Lower lobe of right lung (tissue), 2 donors: ENCODE data around the gene FAM118A. TPM values are rescaled to one million over a fixed set of nuclear protein-coding genes. Genes with fewer than 3 reads are reported as not detected.

Experiments used
- ATAC-seq, 2 donors: fragments of 200-7000 bp; cut with Tn5 transposase; one replicate each; pipeline ENCODE4 v1.9.1; 2020 to 2022; ENCODE audit warnings: mild to moderate bottlenecking in 2 of 2, moderate library complexity in 2 of 2
- DNase-seq: peaks from one replicate; pipeline ENCODE4 v3.0.0-alpha.2; 2020
- H3K27ac ChIP-seq: fragments of 200-600 bp; one replicate; pipeline ENCODE4 v1.8.0; 2022
- H3K27me3 ChIP-seq: fragments of 200-600 bp; one replicate; pipeline ENCODE4 v1.8.0; 2022; ENCODE audit warnings: low read depth
- H3K36me3 ChIP-seq: fragments of 200-600 bp; one replicate; pipeline ENCODE4 v1.8.0; 2022; ENCODE audit warnings: mild to moderate bottlenecking
- H3K4me1 ChIP-seq: fragments of 200-600 bp; one replicate; pipeline ENCODE4 v1.8.0; 2022
- H3K4me3 ChIP-seq: fragments of 200-600 bp; one replicate; pipeline ENCODE4 v1.8.0; 2022; ENCODE audit warnings: mild to moderate bottlenecking
- H3K9me3 ChIP-seq: fragments of 200-600 bp; one replicate; pipeline ENCODE4 v1.8.0; 2022
- CTCF ChIP-seq: fragments of 200-600 bp; IDR thresholded peaks from one replicate; pipeline ENCODE4 v1.8.0; 2022; ENCODE audit warnings: antibody characterized with exemption, mild to moderate bottlenecking
- intact Hi-C: fragments of 100-400 bp; cut with DNase I; formaldehyde crosslinking; loops from one replicate; pipeline ENCODE4 v1.11.0; 2022
- total RNA-seq: library from RNA; stranded (reverse); fragmentation: NEBNext Ultra II Directional; extraction: Animal tissue kit (Norgen Biotek cat#: 25700); gene quantifications from one replicate; pipeline ENCODE4 v1.2.1, GENCODE V29; 2021
- donor health status: DM: no; HTN: yes; CAD: no; lungs with severe emphysema.

The FAM118A gene
- total RNA-seq, 1 donor from 2014 or later: 19.8 TPM

- H3K36me3 ChIP-seq: no peaks in the 10 kb centered on the region
- no peak for ATAC-seq
- no peaks in the 10 kb centered on the region for H3K4me1 ChIP-seq
- no peak overlapping the region for H3K4me3 ChIP-seq
- no peak for DNase-seq
- intact Hi-C loops: no loop called here
- no peak for TF ChIP-seq CTCF
- no peak overlapping the region for H3K27ac ChIP-seq
- H3K27me3 ChIP-seq: no peaks in the 10 kb centered on the region
- no peaks in the 10 kb centered on the region for H3K9me3 ChIP-seq
Measured at GRCh38 chr22:45303181-45303580, 6.6 kb upstream of the FAM118A start.

- Histone ChIP-seq H3K27ac (no peak overlapping the region), H3K27me3 (no peaks in the 10 kb centered on the region), H3K4me3 (no peak overlapping the region), H3K4me1 (peaks cover 6% of the 10 kb centered on the region), H3K9me3 (no peaks in the 10 kb centered on the region), H3K36me3 (no peaks in the 10 kb centered on the region)
- ATAC-seq (no peak), DNase-seq (no peak)
- intact Hi-C loops: no loop called here
- TF ChIP-seq CTCF: no peak
Measured at GRCh38 chr22:45304971-45305370, 4.8 kb upstream of the FAM118A start.

DNA sequence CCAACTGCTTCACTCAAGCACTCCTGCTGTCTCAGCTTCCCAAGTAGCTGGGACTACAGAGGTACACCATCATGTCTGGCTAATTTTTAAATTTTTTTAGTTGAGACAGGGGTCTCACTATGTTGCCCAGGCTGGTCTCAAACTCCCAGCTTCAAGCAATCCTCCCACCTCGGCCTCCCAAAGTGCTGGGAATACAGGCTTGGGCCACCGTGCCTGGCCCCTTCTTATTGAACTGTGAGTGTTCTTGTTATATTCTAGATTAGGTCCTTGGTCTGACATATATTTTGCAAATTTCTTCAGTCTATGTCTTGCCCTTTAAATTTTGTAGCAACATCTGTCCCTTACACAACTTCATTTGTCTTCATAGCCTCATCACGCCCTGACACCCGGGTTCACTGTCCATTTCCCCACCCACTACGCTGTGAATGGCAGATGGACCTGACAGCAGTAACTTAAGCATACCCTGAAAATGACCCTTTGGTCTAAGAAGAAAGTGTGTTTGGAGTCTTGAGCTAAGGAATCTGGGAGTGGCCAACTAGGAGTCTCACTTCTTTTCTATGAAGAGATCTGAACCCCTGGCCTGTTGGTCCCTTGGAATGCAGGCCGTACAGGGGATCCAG is 4.2 kb upstream of the FAM118A start:
- H3K4me1 ChIP-seq: peaks cover 8% of the 10 kb centered on the region
- no peaks in the 10 kb centered on the region for H3K36me3 ChIP-seq
- H3K4me3 ChIP-seq: no peak overlapping the region
- H3K27me3 ChIP-seq: no peaks in the 10 kb centered on the region
- no peak overlapping the region for H3K27ac ChIP-seq
- intact Hi-C loops: no loop called here
- ATAC-seq: no peak
- H3K9me3 ChIP-seq: no peaks in the 10 kb centered on the region
- TF ChIP-seq CTCF: no peak
- DNase-seq: no peak

DNA sequence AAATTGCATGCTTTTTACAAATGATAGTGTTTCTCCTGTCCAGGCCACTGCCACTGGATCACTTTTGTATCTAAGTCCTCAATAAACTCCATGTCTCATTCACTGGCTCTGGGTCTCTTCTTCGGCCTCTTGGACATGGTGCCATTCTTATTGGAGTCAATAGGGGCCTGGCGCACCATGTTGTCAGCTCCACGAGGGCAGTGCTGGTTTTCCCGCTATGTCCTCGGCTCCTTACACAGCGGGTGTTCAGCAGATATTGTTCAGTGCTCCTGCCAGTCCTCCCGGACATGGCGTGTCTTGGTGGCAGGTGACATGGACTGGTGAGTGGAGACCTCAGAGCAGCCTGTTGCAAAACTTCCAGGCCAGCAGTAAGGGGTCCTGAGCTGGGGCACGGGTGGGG is 3.6 kb upstream of the FAM118A start:
- no peak for TF ChIP-seq CTCF
- no peak for ATAC-seq
- H3K4me1 ChIP-seq: peaks cover 14% of the 10 kb centered on the region
- H3K4me3 ChIP-seq: no peak overlapping the region
- no peaks in the 10 kb centered on the region for H3K27me3 ChIP-seq
- intact Hi-C loops: no loop called here
- H3K9me3 ChIP-seq: no peaks in the 10 kb centered on the region
- H3K27ac ChIP-seq: no peak overlapping the region
- H3K36me3 ChIP-seq: no peaks in the 10 kb centered on the region
- no peak for DNase-seq

- Histone ChIP-seq H3K4me3 (peak overlapping the region; percentile 94), H3K27me3 (no peaks in the 10 kb centered on the region), H3K27ac (no peak overlapping the region), H3K9me3 (no peaks in the 10 kb centered on the region), H3K36me3 (no peaks in the 10 kb centered on the region), H3K4me1 (peaks cover 19% of the 10 kb centered on the region)
- no peak for ATAC-seq
- intact Hi-C loops: no loop called here
- no peak for DNase-seq
- TF ChIP-seq CTCF: no peak
Measured at GRCh38 chr22:45308391-45308956, 1.3 kb upstream of the FAM118A start.
